Measurements from ENCODE around the gene TCF20. TPM values are rescaled to one million over a fixed set of nuclear protein-coding genes. Genes with fewer than 3 reads are reported as not detected.
A peak's percentile ranks its signal among the peaks of the same experiment; 100 is the strongest.

TCF20 gene
- total RNA-seq, 1 donor from 2014 or later, result 10.9 TPM

GRCh38 chr22:42261296-42261695, 9.2 kb downstream of the TCF20 start:
- DNase-seq (ENCODE audit: low read depth), result no peak

- DNase-seq (ENCODE audit: low read depth), result no peak
Measured at GRCh38 chr22:42258126-42258525, 12.3 kb downstream of the TCF20 start.

GRCh38 chr22:42257386-42257785, 13.1 kb downstream of the TCF20 start:
- DNase-seq (ENCODE audit: low read depth), result no peak

GRCh38 chr22:42256930-42257329, 13.5 kb downstream of the TCF20 start:
- DNase-seq (ENCODE audit: low read depth), result no peak

GRCh38 chr22:42256220-42256619, 14.2 kb downstream of the TCF20 start:
- DNase-seq (ENCODE audit: low read depth), result no peak

- DNase-seq (ENCODE audit: low read depth), result no peak
Measured at GRCh38 chr22:42249831-42250230, 20.6 kb downstream of the TCF20 start.

- DNase-seq (ENCODE audit: low read depth), result no peak
Measured at GRCh38 chr22:42248995-42249394, 21.5 kb downstream of the TCF20 start.

- DNase-seq (ENCODE audit: low read depth), result no peak
Measured at GRCh38 chr22:42247596-42247995, 22.9 kb downstream of the TCF20 start.

GRCh38 chr22:42243802-42244060, 26.7 kb downstream of the TCF20 start:
- DNase-seq (ENCODE audit: low read depth), result no peak

GRCh38 chr22:42236848-42237247, 33.6 kb downstream of the TCF20 start:
- DNase-seq (ENCODE audit: low read depth), result no peak

GRCh38 chr22:42236268-42236667, 34.2 kb downstream of the TCF20 start:
- peak; percentile 39 for DNase-seq (ENCODE audit: low read depth)

GRCh38 chr22:42233879-42234278, 36.6 kb downstream of the TCF20 start:
- no peak for DNase-seq (ENCODE audit: low read depth)

- DNase-seq (ENCODE audit: low read depth), result no peak
Measured at GRCh38 chr22:42231929-42232328, 38.5 kb downstream of the TCF20 start.

- peak; percentile 9 for DNase-seq (ENCODE audit: low read depth)
Measured at GRCh38 chr22:42229455-42230149, 40.9 kb downstream of the TCF20 start.

GRCh38 chr22:42228483-42228882, 42.0 kb downstream of the TCF20 start:
- DNase-seq (ENCODE audit: low read depth), result no peak

- DNase-seq (ENCODE audit: low read depth), result no peak
Measured at GRCh38 chr22:42227435-42227834, 43.0 kb downstream of the TCF20 start.

- no peak for DNase-seq (ENCODE audit: low read depth)
Measured at GRCh38 chr22:42225841-42226240, 44.6 kb downstream of the TCF20 start.

GRCh38 chr22:42222140-42222539, 48.3 kb downstream of the TCF20 start:
- no peak for DNase-seq (ENCODE audit: low read depth)

Other genes starting within 250 kb of the TCF20 start
- gene NAGA, start 199.8 kb downstream of the TCF20 start, total RNA-seq, result 16.8 and 19.7 TPM in 2 replicates
- gene PHETA2, start 196.4 kb downstream of the TCF20 start, total RNA-seq, result 10.2 and 18.6 TPM in 2 replicates
- gene SMDT1, start 191.0 kb downstream of the TCF20 start, total RNA-seq, result 6.4 and 9.8 TPM in 2 replicates
- 80.0 and 86.0 TPM in 2 replicates for gene NDUFA6, start 179.9 kb downstream of the TCF20 start, total RNA-seq
- not detected in 2 replicates for gene CYP2D6, start 139.8 kb downstream of the TCF20 start, total RNA-seq
- gene NFAM1, start 161.8 kb upstream of the TCF20 start, total RNA-seq, result not detected in 2 replicates
- gene RRP7A, start 249.1 kb upstream of the TCF20 start, total RNA-seq, result 16.7 and 17.7 TPM in 2 replicates

Data from myocyte (in vitro differentiated cells).